ENCODE data around the gene TXNRD2. TPM values are rescaled to one million over a fixed set of nuclear protein-coding genes. Genes with fewer than 3 reads are reported as not detected.

The TXNRD2 gene
- total and polyA plus RNA-seq, 2 of the 4 experiments (the other 2 are of a cell fraction): 15.6 to 25.7 TPM

DNA sequence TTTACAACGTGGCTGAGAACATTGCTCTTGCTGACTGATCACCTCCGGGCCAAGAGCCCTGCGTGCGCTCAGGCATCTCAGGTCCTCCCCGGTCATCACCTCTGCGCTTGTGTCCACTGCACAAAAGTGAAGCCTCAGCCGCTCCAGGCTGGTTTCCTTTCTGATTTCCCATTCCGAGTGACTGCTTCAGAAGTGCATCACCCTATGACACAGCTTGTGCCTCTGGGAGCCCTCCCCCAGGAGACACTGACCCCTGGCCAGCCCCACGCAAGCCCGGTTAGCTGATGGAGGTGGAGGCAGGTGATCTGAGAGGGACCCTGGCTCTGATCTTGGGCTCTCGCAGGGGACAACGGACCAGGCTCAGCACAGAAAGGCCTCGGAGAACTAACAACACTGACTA, 48.7 kb downstream of the TXNRD2 start:
- Histone ChIP-seq H3K9ac (ENCODE audit: low read depth, low read length) (no peak overlapping the region), H4K91ac (ENCODE audit: insufficient read depth, low read depth, low read length) (peak overlapping the region; percentile 96), H2AK9ac (replicated peaks; ENCODE audit: low read depth, low read length, poor library complexity) (peak overlapping the region; percentile 7), H2BK120ac (ENCODE audit: low read depth, low read length) (peak overlapping the region; percentile 97), H3K4me1 (ENCODE audit: control insufficient read depth, insufficient read depth, low read length) (peaks cover 27% of the 10 kb centered on the region), H4K20me1 (ENCODE audit: insufficient read depth, low read length) (no peaks in the 10 kb centered on the region; the same call in 1 of the 2 replicates), H3K79me1 (ENCODE audit: low read depth in 1 of 2, low read length in 2 of 2) (peaks cover 0 to 27% of the 10 kb centered on the region in 2 experiments; a peak in 3 of 4 replicates), H3K9me3 (ENCODE audit: control insufficient read depth, insufficient read depth, low read length) (no peaks in the 10 kb centered on the region), H3K36me3 (ENCODE audit: control insufficient read depth, insufficient read depth, low read length) (peaks cover 13% of the 10 kb centered on the region), H3K27ac (ENCODE audit: insufficient read depth, low read length) (peak overlapping the region; percentile 7; the same call in 1 of the 2 replicates), H3K9me1 (ENCODE audit: insufficient read depth, low read length) (peaks cover 11% of the 10 kb centered on the region), H3K18ac (ENCODE audit: low read depth, low read length) (no peak overlapping the region), H2BK5ac (ENCODE audit: low read depth, low read length, poor library complexity, severe bottlenecking) (peak overlapping the region; percentile 97), H3K4me2 (ENCODE audit: low read depth, low read length) (peak overlapping the region; percentile 0; the same call in 1 of the 2 replicates), H3K4ac (ENCODE audit: low read depth, low read length) (peak overlapping the region; percentile 97), H3K4me3 (ENCODE audit: insufficient read depth, low read depth, low read length) (no peak overlapping the region), H4K5ac (ENCODE audit: low read depth, low read length) (peak overlapping the region; percentile 32; the same call in 1 of the 2 replicates), H2AK5ac (ENCODE audit: low read depth, low read length) (peak overlapping the region; percentile 95), H3K14ac (replicated peaks; ENCODE audit: low read depth, low read length) (peak overlapping the region; percentile 64), H4K8ac (ENCODE audit: low read depth in 2 of 2, low read length in 2 of 2) (peak overlapping the region; percentile 78 to 96; a peak in 2 of 4 replicates), H2BK20ac (ENCODE audit: low read depth, low read length) (peak overlapping the region; percentile 54), H2AFZ (replicated peaks; ENCODE audit: low read length, poor library complexity) (peak overlapping the region; percentile 48), H2BK15ac (ENCODE audit: low read depth, low read length) (peak overlapping the region; percentile 88; the same call in 1 of the 3 replicates), H3K56ac (ENCODE audit: extremely low read depth, insufficient read depth, low read length) (no peak overlapping the region), H3K23ac (ENCODE audit: low read depth, low read length) (peak overlapping the region; percentile 3; the same call in 1 of the 2 replicates), H3K27me3 (ENCODE audit: control insufficient read depth, insufficient read depth, low read length) (no peaks in the 10 kb centered on the region)
- DNase-seq: peak; percentile 33
- dilution Hi-C loops (cut with HindIII; ENCODE audit: low sequenced_read_pairs, unreplicated experiment): no loop called here
- 81% methylated on average over 7 of the region's 13 CpGs; no CpG with 5 or more reads in 1 of the 2 experiments for WGBS, 2 experiments (ENCODE audit: extremely low coverage in 2 of 2, insufficient read length in 1 of 2)
- ATAC-seq (ENCODE audit: low read depth): peak; percentile 13
- intact Hi-C loops (cut with micrococcal nuclease): loop anchor here (5.0 kb wide), 1 partner anchor 49 kb away; the partner anchor contains the start of genes COMT and TXNRD2
- TF ChIP-seq SMC3 (IDR thresholded peaks at IDR 0.05; ENCODE audit: low read depth, low read length) (no peak), ELK1 (IDR thresholded peaks at IDR 0.05; ENCODE audit: borderline replicate concordance, low read depth, low read length) (no peak), BHLHE40 (IDR thresholded peaks at IDR 0.05; ENCODE audit: low read depth, low read length) (no peak), FOS (IDR thresholded peaks at IDR 0.05; ENCODE audit: low read depth, low read length) (no peak), MAFK (IDR thresholded peaks at IDR 0.05; ENCODE audit: low read depth, low read length) (no peak), NFE2L2 (IDR thresholded peaks at IDR 0.05; ENCODE audit: low read depth, low read length) (no peak), POLR2A (IDR thresholded peaks at IDR 0.05; ENCODE audit: low read depth, low read length) (no peak)
- TF ChIP-seq, protein P1, sequence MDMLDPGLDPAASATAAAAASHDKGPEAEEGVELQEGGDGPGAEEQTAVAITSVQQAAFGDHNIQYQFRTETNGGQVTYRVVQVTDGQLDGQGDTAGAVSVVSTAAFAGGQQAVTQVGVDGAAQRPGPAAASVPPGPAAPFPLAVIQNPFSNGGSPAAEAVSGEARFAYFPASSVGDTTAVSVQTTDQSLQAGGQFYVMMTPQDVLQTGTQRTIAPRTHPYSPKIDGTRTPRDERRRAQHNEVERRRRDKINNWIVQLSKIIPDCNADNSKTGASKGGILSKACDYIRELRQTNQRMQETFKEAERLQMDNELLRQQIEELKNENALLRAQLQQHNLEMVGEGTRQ (IDR thresholded peaks at IDR 0.05; ENCODE audit: low read depth, low read length): no peak
- in situ Hi-C loops (cut with MboI; ENCODE audit: low sequenced_read_pairs): no loop called here
- BruUV-seq (replicated peaks): no TSS peak
- ChIA-PET POLR2A (ENCODE audit: unreplicated experiment) (no interaction called here), CTCF (no interaction called here)

All from IMR-90 (cell line).